ENCODE measurements around the gene MGLL.

GRCh38 chr3:127734181-127734720, 88.1 kb downstream of the MGLL start:
- TF ChIP-seq, protein P1, sequence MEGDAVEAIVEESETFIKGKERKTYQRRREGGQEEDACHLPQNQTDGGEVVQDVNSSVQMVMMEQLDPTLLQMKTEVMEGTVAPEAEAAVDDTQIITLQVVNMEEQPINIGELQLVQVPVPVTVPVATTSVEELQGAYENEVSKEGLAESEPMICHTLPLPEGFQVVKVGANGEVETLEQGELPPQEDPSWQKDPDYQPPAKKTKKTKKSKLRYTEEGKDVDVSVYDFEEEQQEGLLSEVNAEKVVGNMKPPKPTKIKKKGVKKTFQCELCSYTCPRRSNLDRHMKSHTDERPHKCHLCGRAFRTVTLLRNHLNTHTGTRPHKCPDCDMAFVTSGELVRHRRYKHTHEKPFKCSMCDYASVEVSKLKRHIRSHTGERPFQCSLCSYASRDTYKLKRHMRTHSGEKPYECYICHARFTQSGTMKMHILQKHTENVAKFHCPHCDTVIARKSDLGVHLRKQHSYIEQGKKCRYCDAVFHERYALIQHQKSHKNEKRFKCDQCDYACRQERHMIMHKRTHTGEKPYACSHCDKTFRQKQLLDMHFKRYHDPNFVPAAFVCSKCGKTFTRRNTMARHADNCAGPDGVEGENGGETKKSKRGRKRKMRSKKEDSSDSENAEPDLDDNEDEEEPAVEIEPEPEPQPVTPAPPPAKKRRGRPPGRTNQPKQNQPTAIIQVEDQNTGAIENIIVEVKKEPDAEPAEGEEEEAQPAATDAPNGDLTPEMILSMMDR (IDR thresholded peaks at IDR 0.05 in 8 of 11, conservative IDR thresholded peaks at IDR 0.05 in 3 of 11), result no peak
- no peak for TF ChIP-seq POLR2A (IDR thresholded peaks at IDR 0.05)
- no peak for TF ChIP-seq POLR2AphosphoS5 (IDR thresholded peaks at IDR 0.05)
